WERI-Rb-1 (cell line): Measurements from ENCODE around the gene RRM2.

ENCODE experiments used
- DNase-seq: peaks from one replicate; pipeline ENCODE4 v3.0.0-alpha.2; 2020
- H3K27ac ChIP-seq: fragments of 250-450 bp; sonication (Bioruptor Pico); 2 replicates; pipeline ENCODE4 v1.5.1; 2020; ENCODE audit warnings: mild to moderate bottlenecking, moderate library complexity
- H3K27me3 ChIP-seq: fragments of 250-450 bp; sonication (Bioruptor Pico); 2 replicates; pipeline ENCODE4 v1.5.1; 2021; ENCODE audit warnings: mild to moderate bottlenecking, low read depth, moderate library complexity; ENCODE audit not compliant: insufficient read depth, severe bottlenecking
- H3K36me3 ChIP-seq: fragments of 250-450 bp; sonication (Bioruptor Pico); 2 replicates; pipeline ENCODE4 v1.5.1; 2020; ENCODE audit warnings: mild to moderate bottlenecking, moderate library complexity
- H3K4me3 ChIP-seq: 2 replicates; pipeline ENCODE4 v1.5.1; 2011; ENCODE audit warnings: low read depth, mild to moderate bottlenecking, control low read depth, low read length
- H3K9me3 ChIP-seq: fragments of 250-450 bp; sonication (Bioruptor Pico); 2 replicates; pipeline ENCODE4 v1.5.1; 2021; ENCODE audit warnings: mild to moderate bottlenecking, moderate library complexity; ENCODE audit not compliant: severe bottlenecking
- CTCF ChIP-seq: IDR thresholded peaks from 2 replicates; pipeline ENCODE4 v1.5.1; 2011; ENCODE audit warnings: low read depth, mild to moderate bottlenecking, control low read depth, inconsistent platforms, low read length

The RRM2 gene

GRCh38 chr2:10076988-10077527 is 45.5 kb upstream of the RRM2 start:
- no peak for DNase-seq
- no peak for TF ChIP-seq CTCF
- Histone ChIP-seq H3K4me3 (no peak overlapping the region), H3K27ac (no peak overlapping the region), H3K27me3 (peaks cover 3% of the 10 kb centered on the region), H3K36me3 (no peaks in the 10 kb centered on the region), H3K9me3 (no peaks in the 10 kb centered on the region)

GRCh38 chr2:10078001-10078400 is 44.5 kb upstream of the RRM2 start:
- TF ChIP-seq CTCF: no peak
- Histone ChIP-seq H3K27me3 (peaks cover 3% of the 10 kb centered on the region), H3K9me3 (no peaks in the 10 kb centered on the region), H3K4me3 (no peak overlapping the region), H3K36me3 (no peaks in the 10 kb centered on the region), H3K27ac (no peak overlapping the region)
- no peak for DNase-seq

GRCh38 chr2:10078704-10079265 is 43.8 kb upstream of the RRM2 start:
- peak; percentile 29 for DNase-seq
- no peaks in the 10 kb centered on the region for H3K36me3 ChIP-seq
- no peaks in the 10 kb centered on the region for H3K9me3 ChIP-seq
- TF ChIP-seq CTCF: no peak
- peaks cover 3% of the 10 kb centered on the region for H3K27me3 ChIP-seq
- no peak overlapping the region for H3K27ac ChIP-seq
- H3K4me3 ChIP-seq: peak overlapping the region; percentile 51

- Histone ChIP-seq H3K9me3 (no peaks in the 10 kb centered on the region), H3K4me3 (peak overlapping the region; percentile 51), H3K27ac (0 out of 2 replicates have a peak overlapping the region, but pooled peaks have one; percentile 3), H3K27me3 (peaks cover 3% of the 10 kb centered on the region), H3K36me3 (no peaks in the 10 kb centered on the region)
- TF ChIP-seq CTCF: no peak
- peak; percentile 52 for DNase-seq
Observed at GRCh38 chr2:10079266-10079869, 43.2 kb upstream of the RRM2 start.

GRCh38 chr2:10079870-10080535 is 42.5 kb upstream of the RRM2 start, which contains the start of gene CYS1:
Gene CYS1, minus strand, starts transcription at chr2:10080411. Its CDS starts 188 bp downstream, at chr2:10080223.
- Histone ChIP-seq H3K27me3 (peaks cover 3% of the 10 kb centered on the region), H3K27ac (0 out of 2 replicates have a peak within 1 kb of the TSS, but pooled peaks have one; percentile 3), H3K4me3 (peak within 1 kb of the TSS; percentile 51), H3K9me3 (no peaks in the 10 kb centered on the region), H3K36me3 (no peaks in the 10 kb centered on the region)
- peak; percentile 69 for DNase-seq
- peak; percentile 70 for TF ChIP-seq CTCF
